ENCODE measurements around the gene MT1G.

- TF ChIP-seq EZH2 (IDR thresholded peaks at IDR 0.05; ENCODE audit: borderline replicate concordance, low read length) (no peak), CTCF (IDR thresholded peaks at IDR 0.05; ENCODE audit: low read length) (no peak)
Measured at GRCh38 chr16:56630134-56630533, 37.7 kb downstream of the MT1G start.

Measured in OCI-LY1 (cell line).